K562 (cell line): ENCODE data around the gene MYL12A. TPM values are rescaled to one million over a fixed set of nuclear protein-coding genes. Genes with fewer than 3 reads are reported as not detected.
A peak's percentile ranks its signal among the peaks of the same experiment; 100 is the strongest.

Source experiments
- BACH1 ChIP-seq: fragments of 200-800 bp; sonication (Bioruptor generic); IDR thresholded peaks from 2 replicates; pipeline ENCODE4 v1.6.1; 2016; ENCODE audit warnings: missing genetic modification characterization, missing compliant biosample characterization
- CGGBP1 ChIP-seq: fragments of 250-450 bp; sonication (Bioruptor Pico); IDR thresholded peaks from 2 replicates; pipeline ENCODE4 v1.9.0; 2021; ENCODE audit warnings: mild to moderate bottlenecking
- CHCHD3 ChIP-seq: fragments of 250-450 bp; sonication (Bioruptor Pico); IDR thresholded peaks from 2 replicates; pipeline ENCODE4 v2.1.2; 2022; ENCODE audit warnings: mild to moderate bottlenecking
- CHD2 ChIP-seq: IDR thresholded peaks from 2 replicates; pipeline ENCODE4 v1.6.1; 2011; ENCODE audit warnings: low read depth, low read length
- CREB3 ChIP-seq: fragments of 450-650 bp; conservative IDR thresholded peaks from 2 replicates; pipeline ENCODE4 v1.6.1; 2016; ENCODE audit warnings: missing genetic modification characterization, low read depth, mild to moderate bottlenecking, missing compliant biosample characterization, moderate library complexity
- ESRRA ChIP-seq: fragments of 450-650 bp; IDR thresholded peaks from 2 replicates; pipeline ENCODE4 v1.6.1; 2014; ENCODE audit warnings: low read depth, mild to moderate bottlenecking, moderate library complexity, borderline replicate concordance
- HDAC1 ChIP-seq, 2 experiments: fragments of 450-650 bp; IDR thresholded peaks; 2 replicates each; pipeline ENCODE4 v1.6.1; 2016 to 2017; ENCODE audit warnings: inconsistent platforms in 1 of 2, mild to moderate bottlenecking in 1 of 2, moderate library complexity in 1 of 2
- KAT8 ChIP-seq: fragments of 450-650 bp; IDR thresholded peaks from 2 replicates; pipeline ENCODE4 v1.6.1; 2016; ENCODE audit warnings: low read depth, mild to moderate bottlenecking
- NUFIP1 ChIP-seq: fragments of 450-650 bp; IDR thresholded peaks from 2 replicates; pipeline ENCODE4 v1.6.1; 2018; ENCODE audit not compliant: partially characterized antibody
- POU5F1 ChIP-seq: fragments of 150-350 bp; IDR thresholded peaks from 2 replicates; pipeline ENCODE4 v1.6.1; 2014; ENCODE audit warnings: borderline replicate concordance, low read length, low read depth, mild to moderate bottlenecking; ENCODE audit not compliant: partially characterized antibody
- SFPQ ChIP-seq: fragments of 200-400 bp; formaldehyde crosslinking; IDR thresholded peaks from 2 replicates; pipeline ENCODE4 v1.6.1; 2017; ENCODE audit warnings: mild to moderate bottlenecking, low read depth, low read length, moderate library complexity
- TRIM28 ChIP-seq: fragments of 450-650 bp; IDR thresholded peaks from 2 replicates; pipeline ENCODE4 v1.6.1; 2017
- ZBED1 ChIP-seq: IDR thresholded peaks from 2 replicates; pipeline ENCODE4 v1.6.1; 2014
- ZBTB9 ChIP-seq: fragments of 450-650 bp; formaldehyde crosslinking; IDR thresholded peaks from 2 replicates; pipeline ENCODE4 v1.4.0; 2020; ENCODE audit warnings: mild to moderate bottlenecking, moderate library complexity
- ZNF511 ChIP-seq: sonication (generic); formaldehyde crosslinking; IDR thresholded peaks from 2 replicates; pipeline ENCODE4 v1.8.0; 2022; ENCODE audit warnings: mild to moderate bottlenecking, missing genetic modification reagents
- ZNF589 ChIP-seq: fragments of 200-800 bp; sonication (Bioruptor generic); IDR thresholded peaks from 2 replicates; pipeline ENCODE4 v1.6.1; 2016; ENCODE audit warnings: low read depth, missing genetic modification characterization, missing compliant biosample characterization
- polyA plus RNA-seq, 8 experiments: library from polyadenylated mRNA; depleted of rRNA in 4 of 8; stranded (reverse) in 5 of 8; unstranded in 3 of 8; fragments of >200 nt; fragmentation: Nextera tagmentation in 2 of 8; fragmentation: Illumina TruSeq in 1 of 8; extraction: Ambion mirVana in 2 of 8; extraction: Trizol in 1 of 8; gene quantifications; 2 replicates each; pipeline versions ENCODE4 v1.2.1 to v1.2.3, GENCODE V29; 2011 to 2014; ENCODE audit warnings: inconsistent platforms in 1 of 8, missing spikeins in 1 of 8
- total RNA-seq, 7 experiments: library from RNA; depleted of rRNA in 6 of 7; stranded (reverse); fragments of >200 nt in 6 of 7; fragmentation: Illumina TruSeq in 2 of 7; extraction: Trizol in 2 of 7; gene quantifications; 2 replicates each; pipeline versions ENCODE4 v1.2.1 to v1.2.3, GENCODE V29; 2011 to 2021; ENCODE audit warnings: low replicate concordance in 1 of 7

Gene MYL12A
- total and polyA plus RNA-seq, 9 of the 15 experiments (the other 6 are each of a cell fraction or from before 2014, with no cell fraction given), result 308 to 1,031 (median 559) TPM

GRCh38 chr18:3297025-3297984, 49.7 kb downstream of the MYL12A start (continued):
- TF ChIP-seq SFPQ, result no peak
- TF ChIP-seq ZNF511, result peak; percentile 57; the same call in 1 of the 2 replicates
- TF ChIP-seq KAT8, result no peak
- no peak for TF ChIP-seq CGGBP1 (CRISPR knock-in tag)
- no peak for TF ChIP-seq BACH1 (tag)
- TF ChIP-seq CHD2, result no peak
- TF ChIP-seq ZBTB9 (CRISPR knock-in tag), result no peak
- TF ChIP-seq ZNF589 (CRISPR knock-in tag), result no peak
- no peak for TF ChIP-seq CREB3 (tag)
- TF ChIP-seq TRIM28, result peak; percentile 50; the same call in 1 of the 2 replicates
- TF ChIP-seq NUFIP1, result no peak
- TF ChIP-seq HDAC1 (IDR thresholded peaks at IDR 0.05), result peak in 1 of 2 experiments; percentile 44; a peak in 1 of 4 replicates
- no peak for TF ChIP-seq CHCHD3 (CRISPR knock-in tag)
- 0 out of 2 replicates have a peak, but pooled peaks have one; percentile 37 for TF ChIP-seq ZBED1
- no peak; the same call in 1 of the 2 replicates for TF ChIP-seq ESRRA
- no peak for TF ChIP-seq POU5F1
